Testis (tissue), 2 donors: ENCODE measurements around the gene TFF3.

Experiments used
- CTCF ChIP-seq, 3 experiments: fragments of 450-650 bp in 2 of 3; fragments of 200-600 bp in 1 of 3; sonication (generic) in 1 of 3; IDR thresholded peaks; one replicate each; pipeline ENCODE4 v1.5.1; 2016 to 2019; ENCODE audit warnings: antibody characterized with exemption in 3 of 3, mild to moderate bottlenecking in 2 of 3, moderate library complexity in 1 of 3
- POLR2A ChIP-seq: fragments of 450-650 bp; IDR thresholded peaks from one replicate; pipeline ENCODE4 v1.6.1; 2017; ENCODE audit warnings: antibody characterized with exemption, mild to moderate bottlenecking, moderate library complexity

GRCh38 chr21:42282715-42283114, 32.5 kb downstream of the TFF3 start:
- TF ChIP-seq POLR2A (no peak), CTCF (IDR thresholded peaks at IDR 0.05) (no peak)
